Measurements from ENCODE around the gene MPHOSPH9. TPM values are rescaled to one million over a fixed set of nuclear protein-coding genes. Genes with fewer than 3 reads are reported as not detected.

Gene MPHOSPH9
- total RNA-seq, 4 donors from 2014 or later: 24.1 to 35.2 (median 29.6) TPM

GRCh38 chr12:123271001-123271668 lies 38.2 kb upstream of the MPHOSPH9 start:
- DNase-seq (ENCODE audit: low spot score in 2 of 2): peak in 1 of 2 donors; percentile 44
- H3K4me3 ChIP-seq: peak overlapping the region; percentile 57 to 78 (median 75)
- H3K9me3 ChIP-seq: no peaks in the 10 kb centered on the region
- 0 to 2% methylated on average over 12 to 17 of the region's 108 CpGs for WGBS, 2 donors
- peaks cover 0 to 42% (median 30%) of the 10 kb centered on the region in 4 donors for H3K4me1 ChIP-seq
- no peaks in the 10 kb centered on the region for H3K27me3 ChIP-seq
- peaks cover 0 to 13% (median 0%) of the 10 kb centered on the region in 3 donors for H3K36me3 ChIP-seq
- TF ChIP-seq, protein P1, sequence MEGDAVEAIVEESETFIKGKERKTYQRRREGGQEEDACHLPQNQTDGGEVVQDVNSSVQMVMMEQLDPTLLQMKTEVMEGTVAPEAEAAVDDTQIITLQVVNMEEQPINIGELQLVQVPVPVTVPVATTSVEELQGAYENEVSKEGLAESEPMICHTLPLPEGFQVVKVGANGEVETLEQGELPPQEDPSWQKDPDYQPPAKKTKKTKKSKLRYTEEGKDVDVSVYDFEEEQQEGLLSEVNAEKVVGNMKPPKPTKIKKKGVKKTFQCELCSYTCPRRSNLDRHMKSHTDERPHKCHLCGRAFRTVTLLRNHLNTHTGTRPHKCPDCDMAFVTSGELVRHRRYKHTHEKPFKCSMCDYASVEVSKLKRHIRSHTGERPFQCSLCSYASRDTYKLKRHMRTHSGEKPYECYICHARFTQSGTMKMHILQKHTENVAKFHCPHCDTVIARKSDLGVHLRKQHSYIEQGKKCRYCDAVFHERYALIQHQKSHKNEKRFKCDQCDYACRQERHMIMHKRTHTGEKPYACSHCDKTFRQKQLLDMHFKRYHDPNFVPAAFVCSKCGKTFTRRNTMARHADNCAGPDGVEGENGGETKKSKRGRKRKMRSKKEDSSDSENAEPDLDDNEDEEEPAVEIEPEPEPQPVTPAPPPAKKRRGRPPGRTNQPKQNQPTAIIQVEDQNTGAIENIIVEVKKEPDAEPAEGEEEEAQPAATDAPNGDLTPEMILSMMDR (IDR thresholded peaks at IDR 0.05): peak; percentile 46 to 90 (median 83)
- no peak for TF ChIP-seq EP300 (IDR thresholded peaks at IDR 0.05)
- H3K27ac ChIP-seq: peak overlapping the region; percentile 78 to 97 (median 85)

DNA sequence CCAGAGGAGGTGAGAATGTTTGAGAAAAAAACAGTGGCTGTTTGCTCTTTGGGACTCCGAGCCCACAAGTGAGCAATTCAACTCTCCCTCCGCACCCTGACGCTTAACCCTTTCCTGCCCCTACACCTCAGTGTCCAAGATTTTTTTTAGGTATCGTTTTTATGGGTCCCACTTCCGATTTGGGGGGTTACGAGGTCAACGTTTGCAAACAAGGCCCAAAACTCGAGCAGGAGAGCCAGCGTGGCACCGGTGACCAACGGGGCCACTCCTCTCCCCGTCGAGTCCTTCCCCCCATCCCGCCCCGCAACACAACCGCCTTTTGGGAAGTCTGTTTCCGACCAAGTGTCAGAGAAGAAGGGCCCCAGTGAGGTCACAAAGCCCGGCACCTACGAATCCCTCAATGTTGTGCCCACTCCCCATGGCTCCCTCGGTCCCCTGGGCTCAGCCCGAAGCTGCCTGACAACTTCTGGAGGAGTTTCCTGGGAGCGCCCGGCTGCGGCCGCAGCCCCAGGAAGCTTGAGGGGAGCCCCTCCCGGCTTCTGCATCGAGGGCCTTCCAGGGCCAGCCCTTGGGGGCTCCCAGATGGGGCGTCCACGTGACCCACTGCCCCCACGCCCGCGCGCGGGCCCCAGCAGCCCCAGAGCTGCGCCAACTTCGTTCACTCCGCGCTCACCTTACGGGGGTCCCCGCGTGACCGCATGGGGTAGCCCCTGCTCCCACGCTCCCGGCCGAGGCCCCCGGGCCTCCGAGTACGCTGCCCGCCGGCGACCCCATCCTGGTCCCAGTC lies 37.5 kb upstream of the MPHOSPH9 start:
- 1 to 3% methylated on average over 27 to 38 of the region's 51 CpGs for WGBS, 2 donors
- H3K27ac ChIP-seq: peak overlapping the region; percentile 78 to 97 (median 85)

GRCh38 chr12:123269896-123270213 lies 36.9 kb upstream of the MPHOSPH9 start:
- no peaks in the 10 kb centered on the region for H3K9me3 ChIP-seq
- peaks cover 0 to 46% (median 30%) of the 10 kb centered on the region in 4 donors for H3K4me1 ChIP-seq
- TF ChIP-seq EP300 (IDR thresholded peaks at IDR 0.05) (no peak), POLR2A (IDR thresholded peaks at IDR 0.05) (no peak)
- TF ChIP-seq, protein P1 (IDR thresholded peaks at IDR 0.05): no peak
- 1 to 3% methylated on average over 7 of the region's 7 CpGs for WGBS, 2 donors
- peaks cover 0 to 25% (median 0%) of the 10 kb centered on the region in 3 donors for H3K36me3 ChIP-seq
- DNase-seq (ENCODE audit: low spot score in 2 of 2): no peak
- H3K27me3 ChIP-seq: no peaks in the 10 kb centered on the region
- H3K27ac ChIP-seq: peak overlapping the region; percentile 78 to 97 (median 85)
- peak overlapping the region; percentile 57 to 78 (median 75) for H3K4me3 ChIP-seq

More for the DNA sequence above, 37.5 kb upstream of the MPHOSPH9 start:
- Histone ChIP-seq H3K4me3 (peak overlapping the region; percentile 57 to 78 (median 75)), H3K36me3 (peaks cover 0 to 20% (median 0%) of the 10 kb centered on the region in 3 donors), H3K27me3 (no peaks in the 10 kb centered on the region), H3K4me1 (peaks cover 0 to 46% (median 30%) of the 10 kb centered on the region in 4 donors), H3K9me3 (no peaks in the 10 kb centered on the region)
- DNase-seq (ENCODE audit: low spot score in 2 of 2): no peak
- TF ChIP-seq POLR2A (IDR thresholded peaks at IDR 0.05) (no peak), EP300 (IDR thresholded peaks at IDR 0.05) (no peak)
- TF ChIP-seq, protein P1 (IDR thresholded peaks at IDR 0.05): no peak

DNA sequence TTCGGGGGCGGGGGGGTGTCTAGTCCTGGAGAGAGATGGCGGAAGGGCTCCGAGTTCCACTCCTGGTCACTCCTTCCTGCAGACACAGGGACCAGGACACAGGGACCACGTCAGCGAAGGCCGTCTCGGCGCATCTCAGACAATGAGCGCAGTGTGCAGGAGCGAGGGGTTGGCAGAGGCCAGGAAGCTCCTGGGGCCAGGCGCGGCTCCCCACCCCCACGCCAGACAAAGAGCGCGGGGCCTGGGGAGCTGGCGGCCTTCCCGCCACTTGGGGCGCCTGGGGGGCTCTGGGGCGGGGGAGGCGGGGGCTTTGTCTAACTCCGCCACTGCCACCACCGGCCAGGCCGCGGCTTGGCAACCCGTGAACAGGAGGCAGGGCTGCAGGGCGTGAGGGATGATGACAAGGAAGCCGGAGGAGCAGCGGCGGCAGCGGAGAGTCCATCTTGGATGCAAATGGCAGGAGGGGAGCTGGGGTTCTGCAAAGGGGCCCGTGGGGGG lies 36.5 kb upstream of the MPHOSPH9 start:
- DNase-seq (ENCODE audit: low spot score in 2 of 2): peak; percentile 60 to 70
- no peaks in the 10 kb centered on the region for H3K9me3 ChIP-seq
- 1 to 3% methylated on average over 29 to 32 of the region's 32 CpGs for WGBS, 2 donors
- no peaks in the 10 kb centered on the region for H3K27me3 ChIP-seq
- peak overlapping the region; percentile 57 to 78 (median 75) for H3K4me3 ChIP-seq
- peak overlapping the region; percentile 78 to 97 (median 85) for H3K27ac ChIP-seq
- peaks cover 0 to 46% (median 30%) of the 10 kb centered on the region in 4 donors for H3K4me1 ChIP-seq
- TF ChIP-seq EP300 (IDR thresholded peaks at IDR 0.05) (peak in 1 of 2 donors; percentile 36), POLR2A (IDR thresholded peaks at IDR 0.05) (peak in 1 of 2 donors; percentile 25)
- TF ChIP-seq, protein P1 (IDR thresholded peaks at IDR 0.05): peak in 1 of 5 experiments; percentile 11
- peaks cover 0 to 29% (median 0%) of the 10 kb centered on the region in 3 donors for H3K36me3 ChIP-seq
